ENCODE results near the gene STC2. TPM values are rescaled to one million over a fixed set of nuclear protein-coding genes. Genes with fewer than 3 reads are reported as not detected.

Gene STC2
- total RNA-seq, 1 experiment from 2014 or later, result 57.0 TPM

DNA sequence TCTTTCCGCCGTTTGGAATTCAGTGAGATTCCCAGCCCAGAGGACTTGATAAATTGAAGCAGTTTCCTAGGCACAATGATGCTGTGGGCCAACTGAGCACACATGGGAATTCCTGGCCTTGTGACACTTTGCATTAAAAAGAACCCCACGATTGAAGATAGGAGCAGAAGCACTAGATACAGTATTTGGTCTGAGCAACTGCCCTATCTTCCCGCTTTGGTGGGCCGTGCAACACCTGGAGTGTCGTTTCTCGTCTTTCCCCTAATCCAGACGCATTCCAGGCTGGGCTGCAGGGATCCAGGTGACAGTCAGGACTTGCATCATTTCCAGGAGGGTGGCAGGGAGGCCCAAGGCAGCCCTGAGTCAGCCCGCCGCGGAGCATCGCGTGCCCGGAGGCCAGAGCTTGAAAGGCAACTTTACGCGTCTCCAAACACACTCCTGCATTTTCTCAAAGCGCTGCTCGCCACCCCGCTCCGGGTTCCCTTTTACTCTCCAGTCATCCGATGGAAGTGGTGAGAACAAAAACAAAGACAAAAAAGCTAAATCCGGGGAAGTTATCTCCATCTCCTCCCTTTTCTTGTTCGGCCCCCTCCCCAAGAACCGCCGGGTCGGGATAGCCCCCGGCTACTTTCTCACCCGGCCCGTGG, 753 bp upstream of the STC2 start (continued):
- TF ChIP-seq, protein P1, sequence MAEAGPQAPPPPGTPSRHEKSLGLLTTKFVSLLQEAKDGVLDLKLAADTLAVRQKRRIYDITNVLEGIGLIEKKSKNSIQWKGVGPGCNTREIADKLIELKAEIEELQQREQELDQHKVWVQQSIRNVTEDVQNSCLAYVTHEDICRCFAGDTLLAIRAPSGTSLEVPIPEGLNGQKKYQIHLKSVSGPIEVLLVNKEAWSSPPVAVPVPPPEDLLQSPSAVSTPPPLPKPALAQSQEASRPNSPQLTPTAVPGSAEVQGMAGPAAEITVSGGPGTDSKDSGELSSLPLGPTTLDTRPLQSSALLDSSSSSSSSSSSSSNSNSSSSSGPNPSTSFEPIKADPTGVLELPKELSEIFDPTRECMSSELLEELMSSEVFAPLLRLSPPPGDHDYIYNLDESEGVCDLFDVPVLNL (CRISPR knock-in tag; IDR thresholded peaks at IDR 0.05; ENCODE audit: borderline replicate concordance, low read depth), result no peak
- TF ChIP-seq NR1H2 (CRISPR knock-in tag; IDR thresholded peaks at IDR 0.05) (no peak), NFATC4 (CRISPR knock-in tag; IDR thresholded peaks at IDR 0.05) (no peak), ZNF671 (CRISPR knock-in tag; IDR thresholded peaks at IDR 0.05) (no peak), PRRX2 (CRISPR knock-in tag; IDR thresholded peaks at IDR 0.05) (no peak), MXD4 (CRISPR knock-in tag; IDR thresholded peaks at IDR 0.05; ENCODE audit: borderline replicate concordance) (no peak), CREB1 (CRISPR knock-in tag; IDR thresholded peaks at IDR 0.05) (0 out of 2 replicates have a peak, but pooled peaks have one; percentile 17), HMGXB4 (CRISPR knock-in tag; IDR thresholded peaks at IDR 0.05) (0 out of 2 replicates have a peak, but pooled peaks have one; percentile 32), OVOL2 (CRISPR knock-in tag; IDR thresholded peaks at IDR 0.05; ENCODE audit: borderline replicate concordance) (no peak), ETV6 (CRISPR knock-in tag; IDR thresholded peaks at IDR 0.05) (no peak), ATF6 (CRISPR knock-in tag; IDR thresholded peaks at IDR 0.05) (no peak), GABPB1 (CRISPR knock-in tag; IDR thresholded peaks at IDR 0.05) (peak; percentile 90)
- TF ChIP-seq, protein P2, sequence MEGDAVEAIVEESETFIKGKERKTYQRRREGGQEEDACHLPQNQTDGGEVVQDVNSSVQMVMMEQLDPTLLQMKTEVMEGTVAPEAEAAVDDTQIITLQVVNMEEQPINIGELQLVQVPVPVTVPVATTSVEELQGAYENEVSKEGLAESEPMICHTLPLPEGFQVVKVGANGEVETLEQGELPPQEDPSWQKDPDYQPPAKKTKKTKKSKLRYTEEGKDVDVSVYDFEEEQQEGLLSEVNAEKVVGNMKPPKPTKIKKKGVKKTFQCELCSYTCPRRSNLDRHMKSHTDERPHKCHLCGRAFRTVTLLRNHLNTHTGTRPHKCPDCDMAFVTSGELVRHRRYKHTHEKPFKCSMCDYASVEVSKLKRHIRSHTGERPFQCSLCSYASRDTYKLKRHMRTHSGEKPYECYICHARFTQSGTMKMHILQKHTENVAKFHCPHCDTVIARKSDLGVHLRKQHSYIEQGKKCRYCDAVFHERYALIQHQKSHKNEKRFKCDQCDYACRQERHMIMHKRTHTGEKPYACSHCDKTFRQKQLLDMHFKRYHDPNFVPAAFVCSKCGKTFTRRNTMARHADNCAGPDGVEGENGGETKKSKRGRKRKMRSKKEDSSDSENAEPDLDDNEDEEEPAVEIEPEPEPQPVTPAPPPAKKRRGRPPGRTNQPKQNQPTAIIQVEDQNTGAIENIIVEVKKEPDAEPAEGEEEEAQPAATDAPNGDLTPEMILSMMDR (IDR thresholded peaks at IDR 0.05), result no peak
- TF ChIP-seq, protein P3, sequence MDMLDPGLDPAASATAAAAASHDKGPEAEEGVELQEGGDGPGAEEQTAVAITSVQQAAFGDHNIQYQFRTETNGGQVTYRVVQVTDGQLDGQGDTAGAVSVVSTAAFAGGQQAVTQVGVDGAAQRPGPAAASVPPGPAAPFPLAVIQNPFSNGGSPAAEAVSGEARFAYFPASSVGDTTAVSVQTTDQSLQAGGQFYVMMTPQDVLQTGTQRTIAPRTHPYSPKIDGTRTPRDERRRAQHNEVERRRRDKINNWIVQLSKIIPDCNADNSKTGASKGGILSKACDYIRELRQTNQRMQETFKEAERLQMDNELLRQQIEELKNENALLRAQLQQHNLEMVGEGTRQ (CRISPR knock-in tag; IDR thresholded peaks at IDR 0.05), result no peak
- TF ChIP-seq, protein P4, sequence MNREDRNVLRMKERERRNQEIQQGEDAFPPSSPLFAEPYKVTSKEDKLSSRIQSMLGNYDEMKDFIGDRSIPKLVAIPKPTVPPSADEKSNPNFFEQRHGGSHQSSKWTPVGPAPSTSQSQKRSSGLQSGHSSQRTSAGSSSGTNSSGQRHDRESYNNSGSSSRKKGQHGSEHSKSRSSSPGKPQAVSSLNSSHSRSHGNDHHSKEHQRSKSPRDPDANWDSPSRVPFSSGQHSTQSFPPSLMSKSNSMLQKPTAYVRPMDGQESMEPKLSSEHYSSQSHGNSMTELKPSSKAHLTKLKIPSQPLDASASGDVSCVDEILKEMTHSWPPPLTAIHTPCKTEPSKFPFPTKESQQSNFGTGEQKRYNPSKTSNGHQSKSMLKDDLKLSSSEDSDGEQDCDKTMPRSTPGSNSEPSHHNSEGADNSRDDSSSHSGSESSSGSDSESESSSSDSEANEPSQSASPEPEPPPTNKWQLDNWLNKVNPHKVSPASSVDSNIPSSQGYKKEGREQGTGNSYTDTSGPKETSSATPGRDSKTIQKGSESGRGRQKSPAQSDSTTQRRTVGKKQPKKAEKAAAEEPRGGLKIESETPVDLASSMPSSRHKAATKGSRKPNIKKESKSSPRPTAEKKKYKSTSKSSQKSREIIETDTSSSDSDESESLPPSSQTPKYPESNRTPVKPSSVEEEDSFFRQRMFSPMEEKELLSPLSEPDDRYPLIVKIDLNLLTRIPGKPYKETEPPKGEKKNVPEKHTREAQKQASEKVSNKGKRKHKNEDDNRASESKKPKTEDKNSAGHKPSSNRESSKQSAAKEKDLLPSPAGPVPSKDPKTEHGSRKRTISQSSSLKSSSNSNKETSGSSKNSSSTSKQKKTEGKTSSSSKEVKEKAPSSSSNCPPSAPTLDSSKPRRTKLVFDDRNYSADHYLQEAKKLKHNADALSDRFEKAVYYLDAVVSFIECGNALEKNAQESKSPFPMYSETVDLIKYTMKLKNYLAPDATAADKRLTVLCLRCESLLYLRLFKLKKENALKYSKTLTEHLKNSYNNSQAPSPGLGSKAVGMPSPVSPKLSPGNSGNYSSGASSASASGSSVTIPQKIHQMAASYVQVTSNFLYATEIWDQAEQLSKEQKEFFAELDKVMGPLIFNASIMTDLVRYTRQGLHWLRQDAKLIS (CRISPR knock-in tag; IDR thresholded peaks at IDR 0.05; ENCODE audit: borderline replicate concordance), result 0 out of 2 replicates have a peak, but pooled peaks have one; percentile 5

Measured in WTC11 (cell line).